HPDE6-E6E7 (cell line): ENCODE results near the gene FANCG.
A peak's percentile ranks its signal among the peaks of the same experiment; 100 is the strongest.

Experiments used
- DNase-seq: peaks from one replicate; pipeline ENCODE4 v3.0.0; 2011; ENCODE audit warnings: missing footprints; ENCODE audit errors: extremely low spot score

FANCG gene

GRCh38 chr9:35060548-35061207 is 19.1 kb downstream of the FANCG start:
- DNase-seq = no peak

- no peak for DNase-seq
Measured at GRCh38 chr9:35059438-35059837, 20.3 kb downstream of the FANCG start.

- DNase-seq = no peak
Measured at GRCh38 chr9:35057271-35057620, 22.5 kb downstream of the FANCG start.

- DNase-seq = no peak
Measured at GRCh38 chr9:35056571-35057270, 23.0 kb downstream of the FANCG start.

- DNase-seq = no peak
Measured at GRCh38 chr9:35054871-35055644, 24.7 kb downstream of the FANCG start.

GRCh38 chr9:35054185-35054835 is 25.4 kb downstream of the FANCG start:
- no peak for DNase-seq

GRCh38 chr9:35051069-35051967 is 28.4 kb downstream of the FANCG start:
- peak; percentile 32 for DNase-seq

GRCh38 chr9:35048511-35048910 is 31.2 kb downstream of the FANCG start:
- no peak for DNase-seq

- DNase-seq = no peak
Measured at GRCh38 chr9:35044071-35044470, 35.7 kb downstream of the FANCG start.

- no peak for DNase-seq
Measured at GRCh38 chr9:35042891-35043545, 36.7 kb downstream of the FANCG start.

- peak; percentile 41 for DNase-seq
Measured at GRCh38 chr9:35042081-35042604, 37.6 kb downstream of the FANCG start.

- no peak for DNase-seq
Measured at GRCh38 chr9:35035851-35036701, 43.7 kb downstream of the FANCG start.

GRCh38 chr9:35033101-35033500 is 46.6 kb downstream of the FANCG start:
- no peak for DNase-seq

GRCh38 chr9:35029852-35030251 is 49.9 kb downstream of the FANCG start:
- DNase-seq = no peak

- DNase-seq = no peak
Measured at GRCh38 chr9:35029241-35029640, 50.5 kb downstream of the FANCG start.

- DNase-seq = no peak
Measured at GRCh38 chr9:35028341-35028740, 51.4 kb downstream of the FANCG start.

- DNase-seq = no peak
Measured at GRCh38 chr9:35027860-35028259, 51.9 kb downstream of the FANCG start.

- no peak for DNase-seq
Measured at GRCh38 chr9:35027374-35027773, 52.4 kb downstream of the FANCG start.

- no peak for DNase-seq
Measured at GRCh38 chr9:35026671-35027070, 53.1 kb downstream of the FANCG start.
